WERI-Rb-1 (cell line): ENCODE results near the gene PDIA4.

ENCODE experiments used
- DNase-seq: peaks from one replicate; pipeline ENCODE4 v3.0.0-alpha.2; 2020
- H3K27ac ChIP-seq: fragments of 250-450 bp; sonication (Bioruptor Pico); 2 replicates; pipeline ENCODE4 v1.5.1; 2020; ENCODE audit warnings: mild to moderate bottlenecking, moderate library complexity
- H3K27me3 ChIP-seq: fragments of 250-450 bp; sonication (Bioruptor Pico); 2 replicates; pipeline ENCODE4 v1.5.1; 2021; ENCODE audit warnings: mild to moderate bottlenecking, low read depth, moderate library complexity; ENCODE audit not compliant: insufficient read depth, severe bottlenecking
- H3K36me3 ChIP-seq: fragments of 250-450 bp; sonication (Bioruptor Pico); 2 replicates; pipeline ENCODE4 v1.5.1; 2020; ENCODE audit warnings: mild to moderate bottlenecking, moderate library complexity
- H3K4me3 ChIP-seq: 2 replicates; pipeline ENCODE4 v1.5.1; 2011; ENCODE audit warnings: low read depth, mild to moderate bottlenecking, control low read depth, low read length
- H3K9me3 ChIP-seq: fragments of 250-450 bp; sonication (Bioruptor Pico); 2 replicates; pipeline ENCODE4 v1.5.1; 2021; ENCODE audit warnings: mild to moderate bottlenecking, moderate library complexity; ENCODE audit not compliant: severe bottlenecking
- CTCF ChIP-seq: IDR thresholded peaks from 2 replicates; pipeline ENCODE4 v1.5.1; 2011; ENCODE audit warnings: low read depth, mild to moderate bottlenecking, control low read depth, inconsistent platforms, low read length

Gene PDIA4

DNA sequence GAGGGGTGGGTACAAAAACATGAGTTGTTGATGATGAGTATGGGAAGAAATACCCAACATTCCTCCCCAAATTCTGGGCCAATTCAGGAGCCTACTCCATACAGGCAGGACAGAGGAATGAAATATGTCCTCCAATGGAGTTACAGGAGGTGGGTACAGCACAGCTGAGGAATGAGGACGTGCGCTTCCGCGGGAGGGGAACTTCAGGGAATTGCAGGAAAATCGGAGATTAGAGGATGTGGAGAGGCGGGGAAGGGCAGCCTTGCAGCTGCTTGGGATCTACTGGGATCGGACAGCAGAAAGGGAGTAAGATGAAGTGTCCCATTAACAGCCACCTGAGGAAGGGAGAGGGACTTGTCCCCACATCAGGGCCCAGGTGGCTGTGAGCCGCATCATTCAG is 50.2 kb downstream of the PDIA4 start:
- no peak for DNase-seq
- no peaks in the 10 kb centered on the region for H3K36me3 ChIP-seq
- no peaks in the 10 kb centered on the region for H3K9me3 ChIP-seq
- H3K27me3 ChIP-seq, result no peaks in the 10 kb centered on the region
- H3K4me3 ChIP-seq, result no peak overlapping the region
- no peak overlapping the region for H3K27ac ChIP-seq
- no peak for TF ChIP-seq CTCF

DNA sequence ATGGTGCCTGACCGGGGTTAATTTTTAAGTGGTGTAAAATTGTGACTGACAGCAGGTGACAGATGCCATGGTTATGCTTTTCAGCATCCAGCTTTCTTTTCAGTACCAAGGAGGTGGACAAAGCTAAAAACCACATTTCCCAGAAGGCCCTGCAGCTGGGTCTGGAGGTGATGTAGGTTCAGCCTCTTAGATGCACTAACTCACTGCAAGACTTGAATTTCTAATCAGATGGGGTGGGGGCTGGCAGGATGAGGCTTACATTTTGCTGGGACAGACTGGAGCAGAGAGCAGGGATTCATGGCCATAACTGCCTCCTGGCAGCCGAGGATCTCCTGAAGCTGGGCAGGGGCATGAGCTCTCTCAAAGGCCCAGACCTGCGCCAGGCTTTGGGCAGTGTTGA is 52.4 kb downstream of the PDIA4 start:
- no peak overlapping the region for H3K27ac ChIP-seq
- H3K36me3 ChIP-seq, result no peaks in the 10 kb centered on the region
- H3K4me3 ChIP-seq, result no peak overlapping the region
- no peak for DNase-seq
- no peak for TF ChIP-seq CTCF
- H3K9me3 ChIP-seq, result no peaks in the 10 kb centered on the region
- H3K27me3 ChIP-seq, result no peaks in the 10 kb centered on the region

DNA sequence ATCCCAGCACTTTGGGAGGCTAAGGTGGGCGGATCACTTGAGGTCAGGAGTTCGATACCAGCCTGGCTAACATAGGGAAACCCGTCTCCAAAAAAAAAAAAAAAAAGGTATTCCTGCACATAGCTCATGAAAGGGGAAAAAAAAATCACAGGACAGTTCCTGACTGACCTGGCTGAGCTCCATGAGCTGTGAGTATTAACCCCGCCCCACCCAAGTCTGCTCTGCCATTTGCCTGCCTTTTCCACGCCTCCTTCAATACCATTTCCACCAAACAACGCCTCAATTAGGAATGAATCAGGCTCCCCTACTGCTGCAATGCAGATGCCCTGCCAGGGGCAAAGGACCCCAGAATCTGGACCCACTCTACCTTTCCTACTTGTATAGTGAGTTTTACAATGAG is 55.0 kb downstream of the PDIA4 start:
- TF ChIP-seq CTCF, result no peak
- DNase-seq, result no peak
- Histone ChIP-seq H3K36me3 (no peaks in the 10 kb centered on the region), H3K27ac (no peak overlapping the region), H3K4me3 (no peak overlapping the region), H3K9me3 (no peaks in the 10 kb centered on the region), H3K27me3 (no peaks in the 10 kb centered on the region)

GRCh38 chr7:148972375-148972774 is 55.9 kb downstream of the PDIA4 start:
- no peaks in the 10 kb centered on the region for H3K36me3 ChIP-seq
- H3K9me3 ChIP-seq, result no peaks in the 10 kb centered on the region
- DNase-seq, result no peak
- H3K4me3 ChIP-seq, result no peak overlapping the region
- H3K27ac ChIP-seq, result no peak overlapping the region
- TF ChIP-seq CTCF, result no peak
- H3K27me3 ChIP-seq, result no peaks in the 10 kb centered on the region

GRCh38 chr7:148967602-148968001 is 60.7 kb downstream of the PDIA4 start:
- no peak for DNase-seq
- Histone ChIP-seq H3K36me3 (no peaks in the 10 kb centered on the region), H3K27ac (no peak overlapping the region), H3K9me3 (no peaks in the 10 kb centered on the region), H3K4me3 (no peak overlapping the region), H3K27me3 (no peaks in the 10 kb centered on the region)
- no peak for TF ChIP-seq CTCF

DNA sequence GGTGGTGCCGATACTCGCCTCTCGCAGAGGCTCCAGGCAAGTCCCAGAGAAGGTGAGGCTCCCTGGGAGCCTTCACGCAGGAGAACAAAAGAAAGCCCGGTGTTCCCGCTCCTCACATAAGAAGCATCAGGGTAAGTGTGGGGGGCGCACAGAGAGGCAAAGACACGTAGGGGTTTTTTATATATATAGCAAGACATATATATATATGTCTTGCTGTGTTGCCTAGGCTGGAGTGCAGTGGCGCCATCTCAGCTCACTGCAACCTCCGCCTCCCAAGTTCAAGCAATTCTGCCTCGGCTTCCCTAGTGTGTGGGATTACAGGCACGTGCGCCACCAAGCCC is 61.3 kb downstream of the PDIA4 start:
- H3K36me3 ChIP-seq, result no peaks in the 10 kb centered on the region
- DNase-seq, result no peak
- H3K4me3 ChIP-seq, result 0 out of 2 replicates have a peak overlapping the region, but pooled peaks have one; percentile 21
- TF ChIP-seq CTCF, result no peak
- H3K9me3 ChIP-seq, result no peaks in the 10 kb centered on the region
- H3K27ac ChIP-seq, result no peak overlapping the region
- H3K27me3 ChIP-seq, result no peaks in the 10 kb centered on the region
